ENCODE data around the gene CKAP2L.

- TF ChIP-seq CTCF (IDR thresholded peaks at IDR 0.05) (no peak), POLR2A (IDR thresholded peaks at IDR 0.05) (no peak), EP300 (IDR thresholded peaks at IDR 0.05) (no peak)
Measured at GRCh38 chr2:112757265-112757664, 7.1 kb downstream of the CKAP2L start.
